Measurements from ENCODE around the gene CDYL. TPM values are rescaled to one million over a fixed set of nuclear protein-coding genes. Genes with fewer than 3 reads are reported as not detected.

The CDYL gene
- total and polyA plus RNA-seq, 2 of the 4 experiments (the other 2 are of a cell fraction): 14.2 to 92.1 TPM

GRCh38 chr6:4828187-4828698 lies 52.0 kb downstream of the CDYL start:
- in situ Hi-C loops (cut with MboI; ENCODE audit: low sequenced_read_pairs): no loop called here
- no peak overlapping the region for H3K56ac ChIP-seq (ENCODE audit: extremely low read depth, insufficient read depth, low read length)
- H2AFZ ChIP-seq (replicated peaks; ENCODE audit: low read length, poor library complexity): no peak overlapping the region
- H3K14ac ChIP-seq (replicated peaks; ENCODE audit: low read depth, low read length): no peak overlapping the region
- no peaks in the 10 kb centered on the region for H3K9me1 ChIP-seq (ENCODE audit: insufficient read depth, low read length)
- no peaks in the 10 kb centered on the region for H3K27me3 ChIP-seq (ENCODE audit: control insufficient read depth, insufficient read depth, low read length)
- WGBS, 2 experiments (ENCODE audit: extremely low coverage in 2 of 2, insufficient read length in 1 of 2): no CpG with 5 or more reads among the region's 3 CpGs
- BruUV-seq (replicated peaks): no TSS peak
- POLR2A ChIA-PET (ENCODE audit: unreplicated experiment): no interaction called here
- H4K8ac ChIP-seq (ENCODE audit: low read depth in 2 of 2, low read length in 2 of 2): no peak overlapping the region
- H3K18ac ChIP-seq (ENCODE audit: low read depth, low read length): no peak overlapping the region
- H4K5ac ChIP-seq (ENCODE audit: low read depth, low read length): no peak overlapping the region
- no peak for ATAC-seq (ENCODE audit: low read depth)
- H3K4ac ChIP-seq (ENCODE audit: low read depth, low read length): no peak overlapping the region
- no peaks in the 10 kb centered on the region for H3K4me1 ChIP-seq (ENCODE audit: control insufficient read depth, insufficient read depth, low read length)
- no peak overlapping the region for H2AK9ac ChIP-seq (replicated peaks; ENCODE audit: low read depth, low read length, poor library complexity)
- dilution Hi-C loops (cut with HindIII; ENCODE audit: low sequenced_read_pairs, unreplicated experiment): no loop called here
- no peak overlapping the region for H2AK5ac ChIP-seq (ENCODE audit: low read depth, low read length)
- CTCF ChIA-PET: interaction anchor here (0.6 kb wide), 1 partner anchor 475 kb away, joined by 6 read pairs; no protein-coding TSS in a partner anchor
- H3K4me2 ChIP-seq (ENCODE audit: low read depth, low read length): no peak overlapping the region
- H2BK120ac ChIP-seq (ENCODE audit: low read depth, low read length): no peak overlapping the region
- H3K9ac ChIP-seq (ENCODE audit: low read depth, low read length): no peak overlapping the region
- H2BK15ac ChIP-seq (ENCODE audit: low read depth, low read length): no peak overlapping the region
- no peaks in the 10 kb centered on the region for H3K36me3 ChIP-seq (ENCODE audit: control insufficient read depth, insufficient read depth, low read length)
- H4K20me1 ChIP-seq (ENCODE audit: insufficient read depth, low read length): peaks cover 18% of the 10 kb centered on the region; the same call in 1 of the 2 replicates
- intact Hi-C loops (cut with micrococcal nuclease): no loop called here
- peaks cover 17% of the 10 kb centered on the region for H3K9me3 ChIP-seq (ENCODE audit: control insufficient read depth, insufficient read depth, low read length)
- no peak overlapping the region for H4K91ac ChIP-seq (ENCODE audit: insufficient read depth, low read depth, low read length)
- H3K4me3 ChIP-seq (ENCODE audit: insufficient read depth, low read depth, low read length): no peak overlapping the region
- TF ChIP-seq SMC3 (IDR thresholded peaks at IDR 0.05; ENCODE audit: low read depth, low read length) (no peak), POLR2A (IDR thresholded peaks at IDR 0.05; ENCODE audit: low read depth, low read length) (no peak)
- H2BK20ac ChIP-seq (ENCODE audit: low read depth, low read length): no peak overlapping the region
- peaks cover 18 to 35% of the 10 kb centered on the region in 2 experiments for H3K79me1 ChIP-seq (ENCODE audit: low read depth in 1 of 2, low read length in 2 of 2)
- no peak overlapping the region for H2BK5ac ChIP-seq (ENCODE audit: low read depth, low read length, poor library complexity, severe bottlenecking)
- no peak overlapping the region for H3K27ac ChIP-seq (ENCODE audit: insufficient read depth, low read length)
- no peak overlapping the region for H3K23ac ChIP-seq (ENCODE audit: low read depth, low read length)
- DNase-seq: no peak

All from IMR-90 (cell line).